Measurements from ENCODE around the gene COL5A3. TPM values are rescaled to one million over a fixed set of nuclear protein-coding genes. Genes with fewer than 3 reads are reported as not detected.

COL5A3 gene
- polyA plus RNA-seq, 1 experiment: 24.9 TPM

Small RNAs within 50 kb of the gene (small RNA-seq; reads per million reads assigned to genes)
- gene MIR5589 (ENCODE audit: insufficient read length, low read depth, low replicate concordance): not detected

Other genes starting within 250 kb of the COL5A3 start
- gene ZNF846, start 241.8 kb downstream of the COL5A3 start, polyA plus RNA-seq (2011; rRNA removed): 3.6 and 7.7 TPM in 2 replicates
- gene FBXL12, start 191.4 kb downstream of the COL5A3 start, polyA plus RNA-seq (2011; rRNA removed): 23.5 and 35.3 TPM in 2 replicates
- gene UBL5, start 182.6 kb downstream of the COL5A3 start, polyA plus RNA-seq (2011; rRNA removed): 506 and 578 TPM in 2 replicates
- gene PIN1, start 175.2 kb downstream of the COL5A3 start, polyA plus RNA-seq (2011; rRNA removed): 56.4 and 89.6 TPM in 2 replicates
- 35.3 and 88.3 TPM in 2 replicates for gene OLFM2, start 74.0 kb downstream of the COL5A3 start, polyA plus RNA-seq (2011; rRNA removed)
- 0.05 and 0.21 TPM in 2 replicates for gene RDH8, start 3.0 kb upstream of the COL5A3 start, polyA plus RNA-seq (2011; rRNA removed)
- 30.1 and 42.2 TPM in 2 replicates for gene SHFL, start 75.8 kb upstream of the COL5A3 start, polyA plus RNA-seq (2011; rRNA removed)
- gene ANGPTL6, start 92.2 kb upstream of the COL5A3 start, polyA plus RNA-seq (2011; rRNA removed): 0.22 and 0.25 TPM in 2 replicates
- 16.9 and 18.1 TPM in 2 replicates for gene PPAN, start 95.9 kb upstream of the COL5A3 start, polyA plus RNA-seq (2011; rRNA removed)
- gene P2RY11, start 101.2 kb upstream of the COL5A3 start, polyA plus RNA-seq (2011; rRNA removed): 1.6 and 2.4 TPM in 2 replicates
- 129 and 169 TPM in 2 replicates for gene EIF3G, start 109.4 kb upstream of the COL5A3 start, polyA plus RNA-seq (2011; rRNA removed)
- 27.4 and 31.5 TPM in 2 replicates for gene DNMT1, start 184.4 kb upstream of the COL5A3 start, polyA plus RNA-seq (2011; rRNA removed)
- 10.4 and 12.5 TPM in 2 replicates for gene S1PR2, start 220.8 kb upstream of the COL5A3 start, polyA plus RNA-seq (2011; rRNA removed)
- 35.4 and 58.7 TPM in 2 replicates for gene MRPL4, start 241.7 kb upstream of the COL5A3 start, polyA plus RNA-seq (2011; rRNA removed)